WTC11 (cell line): ENCODE data around the gene CNTFR. TPM values are rescaled to one million over a fixed set of nuclear protein-coding genes. Genes with fewer than 3 reads are reported as not detected.

Source experiments
- ATAC-seq: fragments of 200-7000 bp; cut with Tn5 transposase; 2 replicates; pipeline ENCODE4 v1.10.0; 2021; ENCODE audit warnings: mild to moderate bottlenecking, moderate library complexity
- CTCF ChIA-PET: fragments of 300-600 bp; sonication (Branson Sonifier 250); formaldehyde crosslinking; loops from one replicate; lab custom pipeline; 2021; ENCODE audit warnings: antibody characterized with exemption; lab: Charles Lee
- POLR2A ChIA-PET: fragments of 350-600 bp; sonication (Branson Sonifier 250); formaldehyde crosslinking; loops from one replicate; lab custom pipeline; 2021; ENCODE audit warnings: antibody characterized with exemption; lab: Charles Lee
- DNase-seq: peaks from one replicate; pipeline ENCODE4 v3.0.0; 2021; ENCODE audit warnings: low spot score
- H3K27ac Mint-ChIP-seq: 2 replicates; pipeline ENCODE4 v1.8.0; 2021; ENCODE audit warnings: mixed read lengths
- H3K27me3 Mint-ChIP-seq: 2 replicates; pipeline ENCODE4 v1.8.0; 2021; ENCODE audit warnings: low read depth, mild to moderate bottlenecking, moderate library complexity, mixed read lengths
- H3K36me3 Mint-ChIP-seq: 2 replicates; pipeline ENCODE4 v1.8.0; 2021; ENCODE audit warnings: mixed read lengths
- H3K4me1 Mint-ChIP-seq: 2 replicates; pipeline ENCODE4 v1.8.0; 2022; ENCODE audit warnings: mixed read lengths
- H3K4me3 Mint-ChIP-seq: 2 replicates; pipeline ENCODE4 v1.8.0; 2021; ENCODE audit warnings: mild to moderate bottlenecking, moderate library complexity, mixed read lengths
- H3K9me3 Mint-ChIP-seq: 2 replicates; pipeline ENCODE4 v1.8.0; 2021; ENCODE audit warnings: mixed read lengths
- ARID4B ChIP-seq: sonication (generic); formaldehyde crosslinking; IDR thresholded peaks from 2 replicates; pipeline ENCODE4 v1.8.0; 2023; ENCODE audit warnings: missing genetic modification reagents, mild to moderate bottlenecking, borderline replicate concordance
- CDX4 ChIP-seq: fragments of 250-450 bp; sonication (Bioruptor Pico); IDR thresholded peaks from 2 replicates; pipeline ENCODE4 v1.9.0; 2021; ENCODE audit warnings: moderate library complexity, mild to moderate bottlenecking, inconsistent platforms, borderline replicate concordance
- GTF2I ChIP-seq: fragments of 250-450 bp; sonication (Bioruptor Pico); conservative IDR thresholded peaks from 2 replicates; pipeline ENCODE4 v1.4.0; 2021; ENCODE audit warnings: mild to moderate bottlenecking
- JUN ChIP-seq: sonication (generic); formaldehyde crosslinking; IDR thresholded peaks from 2 replicates; pipeline ENCODE4 v1.8.0; 2023; ENCODE audit warnings: mild to moderate bottlenecking, missing genetic modification reagents
- MAX ChIP-seq: sonication (generic); formaldehyde crosslinking; IDR thresholded peaks from 2 replicates; pipeline ENCODE4 v1.8.0; 2022; ENCODE audit warnings: mild to moderate bottlenecking, missing genetic modification reagents
- STAT6 ChIP-seq: sonication (generic); formaldehyde crosslinking; conservative IDR thresholded peaks from 2 replicates; pipeline ENCODE4 v1.8.1; 2023; ENCODE audit warnings: mild to moderate bottlenecking, low read depth, missing genetic modification reagents, moderate library complexity
- USF1 ChIP-seq: sonication (generic); formaldehyde crosslinking; IDR thresholded peaks from 2 replicates; pipeline ENCODE4 v1.8.0; 2022; ENCODE audit warnings: mild to moderate bottlenecking, missing genetic modification reagents
- USF2 ChIP-seq: sonication (generic); formaldehyde crosslinking; IDR thresholded peaks from 2 replicates; pipeline ENCODE4 v1.8.1; 2023; ENCODE audit warnings: mild to moderate bottlenecking, missing genetic modification reagents, moderate library complexity
- ZNF425 ChIP-seq: fragments of 250-450 bp; sonication (Bioruptor Pico); conservative IDR thresholded peaks from 2 replicates; pipeline ENCODE4 v1.9.0; 2021; ENCODE audit warnings: mild to moderate bottlenecking
- ZNF512 ChIP-seq: sonication (generic); formaldehyde crosslinking; IDR thresholded peaks from 2 replicates; pipeline ENCODE4 v1.8.1; 2022; ENCODE audit warnings: missing genetic modification reagents, borderline replicate concordance
- ZNF671 ChIP-seq: fragments of 250-450 bp; sonication (Bioruptor Pico); IDR thresholded peaks from 2 replicates; pipeline ENCODE4 v1.8.0; 2021; ENCODE audit warnings: mild to moderate bottlenecking
- total RNA-seq: library from RNA; stranded (reverse); gene quantifications from 3 replicates; pipeline ENCODE4 v1.2.3, GENCODE V29; 2021

The CNTFR gene
- total RNA-seq, 1 experiment from 2014 or later = 18.0 TPM

- DNase-seq (no peak), ATAC-seq (peak; percentile 18)
- H3K27ac Mint-ChIP-seq = no peak overlapping the region
- CTCF ChIA-PET = interaction anchor here (0.9 to 4.1 kb wide), 31 partner anchors 8 to 216 kb away, joined by 3 to 192 read pairs (median 9); partner anchors contain the start of genes ENHO, RPP25L and SIGMAR1
- POLR2A ChIA-PET = interaction anchor here (0.8 to 1.4 kb wide), 5 partner anchors 8 to 43 kb away, joined by 3 to 6 read pairs (median 3); no protein-coding TSS in a partner anchor
- no peaks in the 10 kb centered on the region for H3K9me3 Mint-ChIP-seq
- no peaks in the 10 kb centered on the region for H3K36me3 Mint-ChIP-seq
- TF ChIP-seq ARID4B (CRISPR knock-in tag) (0 out of 2 replicates have a peak, but pooled peaks have one; percentile 73), GTF2I (CRISPR knock-in tag) (peak; percentile 78; the same call in 1 of the 2 replicates), STAT6 (CRISPR knock-in tag) (no peak), USF1 (CRISPR knock-in tag) (peak; percentile 64; the same call in 1 of the 2 replicates), JUN (CRISPR knock-in tag) (no peak), ZNF671 (CRISPR knock-in tag) (no peak), CDX4 (CRISPR knock-in tag) (no peak), USF2 (CRISPR knock-in tag) (peak; percentile 50; the same call in 1 of the 2 replicates), ZNF425 (CRISPR knock-in tag) (no peak), ZNF512 (CRISPR knock-in tag) (no peak), MAX (CRISPR knock-in tag) (peak; percentile 53; the same call in 1 of the 2 replicates)
- H3K4me1 Mint-ChIP-seq = peaks cover 40% of the 10 kb centered on the region
- peaks cover 86% of the 10 kb centered on the region for H3K27me3 Mint-ChIP-seq
- peak overlapping the region; percentile 78 for H3K4me3 Mint-ChIP-seq
These were observed 1.1 kb upstream of the CNTFR start for GRCh38 chr9:34590381-34591247.
